Measurements from ENCODE around the gene NEDD4.

The NEDD4 gene

DNA sequence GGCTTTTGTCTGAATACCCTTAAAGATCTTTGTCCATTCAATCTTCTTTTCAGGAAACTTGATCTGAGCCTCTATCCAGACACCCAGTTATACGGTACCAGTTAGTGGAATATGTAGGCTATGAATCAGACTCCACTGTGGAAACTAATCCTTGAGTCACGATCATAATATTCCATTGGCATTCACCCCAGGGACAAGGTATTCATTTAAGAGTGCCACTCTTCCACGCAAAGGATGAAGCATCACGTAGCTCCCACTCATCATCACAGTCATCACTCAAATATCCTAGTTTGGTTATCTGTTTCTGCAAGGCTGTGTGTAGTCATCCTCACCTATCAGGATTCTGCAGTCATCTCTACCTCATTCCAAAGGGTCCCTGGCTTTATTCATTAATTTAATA is 85.6 kb downstream of the NEDD4 start:
- no peak for TF ChIP-seq CTCF (IDR thresholded peaks at IDR 0.05; ENCODE audit: control insufficient read depth, extremely low read depth, insufficient read depth)
- no peak for DNase-seq (ENCODE audit: low read depth)
- H3K4me3 ChIP-seq (ENCODE audit: low read depth, low read length): no peak overlapping the region

DNA sequence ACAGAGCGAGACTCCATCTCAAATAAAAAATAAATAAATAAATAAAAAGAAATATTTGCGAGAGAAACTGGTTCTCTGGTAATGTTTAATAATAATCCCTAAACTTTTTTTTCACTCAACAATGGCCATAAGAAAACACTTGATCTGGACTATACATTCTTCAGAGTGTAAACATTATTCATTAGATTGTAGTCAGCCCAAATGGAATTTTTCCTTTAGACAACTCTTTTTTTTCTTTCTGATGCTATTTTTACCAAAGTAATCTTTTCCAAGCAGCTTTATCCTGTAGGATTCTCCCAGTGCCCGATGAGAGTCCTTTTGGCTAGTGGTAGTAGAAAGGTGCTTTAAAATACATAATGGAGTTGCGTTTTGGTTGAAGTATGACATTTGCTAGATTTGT is 90.4 kb downstream of the NEDD4 start:
- DNase-seq (ENCODE audit: low read depth): no peak
- TF ChIP-seq CTCF (IDR thresholded peaks at IDR 0.05; ENCODE audit: control insufficient read depth, extremely low read depth, insufficient read depth): no peak
- H3K4me3 ChIP-seq (ENCODE audit: low read depth, low read length): no peak overlapping the region

GRCh38 chr15:55900019-55900418 is 93.4 kb downstream of the NEDD4 start:
- H3K4me3 ChIP-seq (ENCODE audit: low read depth, low read length): no peak overlapping the region

DNA sequence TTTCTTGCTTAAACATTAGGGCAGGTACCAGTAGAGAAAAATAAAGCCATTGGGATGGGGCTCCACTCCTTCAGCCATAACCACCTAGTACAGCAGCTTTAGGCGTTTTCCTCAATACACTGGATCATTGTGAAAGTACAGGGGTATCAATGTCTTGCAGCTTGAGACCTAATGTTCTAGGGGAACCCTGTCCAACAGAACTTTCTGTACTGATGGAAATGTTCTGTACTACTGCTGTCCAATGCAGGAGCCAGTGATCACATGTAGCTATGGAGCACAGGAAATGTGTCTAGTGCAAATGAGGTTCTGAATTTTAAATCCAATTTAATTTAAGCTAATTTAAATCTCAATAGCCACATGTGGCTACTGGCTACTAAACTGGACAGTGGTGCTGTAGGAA is 93.9 kb downstream of the NEDD4 start:
- no peak overlapping the region for H3K4me3 ChIP-seq (ENCODE audit: low read depth, low read length)
- TF ChIP-seq CTCF (IDR thresholded peaks at IDR 0.05; ENCODE audit: control insufficient read depth, extremely low read depth, insufficient read depth): no peak
- DNase-seq (ENCODE audit: low read depth): no peak

More at GRCh38 chr15:55900019-55900418, 93.4 kb downstream of the NEDD4 start:
- no peak for TF ChIP-seq CTCF (IDR thresholded peaks at IDR 0.05; ENCODE audit: control insufficient read depth, extremely low read depth, insufficient read depth)
- DNase-seq (ENCODE audit: low read depth): no peak

GRCh38 chr15:55897560-55898336 is 95.7 kb downstream of the NEDD4 start:
- H3K4me3 ChIP-seq (ENCODE audit: low read depth, low read length): no peak overlapping the region
- DNase-seq (ENCODE audit: low read depth): no peak
- peak; percentile 92 for TF ChIP-seq CTCF (IDR thresholded peaks at IDR 0.05; ENCODE audit: control insufficient read depth, extremely low read depth, insufficient read depth)

GRCh38 chr15:55894399-55894965 is 98.9 kb downstream of the NEDD4 start:
- no peak overlapping the region for H3K4me3 ChIP-seq (ENCODE audit: low read depth, low read length)
- no peak for DNase-seq (ENCODE audit: low read depth)
- no peak for TF ChIP-seq CTCF (IDR thresholded peaks at IDR 0.05; ENCODE audit: control insufficient read depth, extremely low read depth, insufficient read depth)

Data from LNCaP clone FGC (cell line).